GM12864 (cell line): Measurements from ENCODE around the gene DDX19B.
"Not testable (repeated sequence)": the region's sequence is repeated elsewhere in the genome, so short reads cannot be mapped to it uniquely, and the experiment has no call there.

Source experiments
- DNase-seq: peaks from one replicate; pipeline ENCODE4 v3.0.0-alpha.2; 2011; ENCODE audit warnings: low read depth
- H3K4me3 ChIP-seq: 2 replicates; pipeline ENCODE4 v1.5.1; 2011; ENCODE audit warnings: mild to moderate bottlenecking, low read depth, low read length, control low read depth
- CTCF ChIP-seq: IDR thresholded peaks from 2 replicates; pipeline ENCODE4 v1.5.1; 2011; ENCODE audit warnings: low read depth, mild to moderate bottlenecking, moderate library complexity, low read length, control low read depth, inconsistent platforms; ENCODE audit errors: missing control alignments

Gene DDX19B

GRCh38 chr16:70370145-70370544 lies 71.2 kb downstream of the DDX19B start:
- H3K4me3 ChIP-seq, DNase-seq: not testable (repeated sequence)
- peak; percentile 47 for TF ChIP-seq CTCF

GRCh38 chr16:70370924-70371323 lies 71.9 kb downstream of the DDX19B start:
- DNase-seq, result no peak
- no peak for TF ChIP-seq CTCF
- H3K4me3 ChIP-seq, result no peak overlapping the region

GRCh38 chr16:70372921-70373728 lies 74.1 kb downstream of the DDX19B start:
- no peak for DNase-seq
- TF ChIP-seq CTCF, result no peak

GRCh38 chr16:70374213-70374612 lies 75.2 kb downstream of the DDX19B start:
- H3K4me3 ChIP-seq, result no peak overlapping the region
- DNase-seq, result no peak
- no peak for TF ChIP-seq CTCF

More at GRCh38 chr16:70372921-70373728, 74.1 kb downstream of the DDX19B start:
- no peak overlapping the region for H3K4me3 ChIP-seq

GRCh38 chr16:70375636-70376611 lies 76.9 kb downstream of the DDX19B start:
- no peak for DNase-seq
- no peak for TF ChIP-seq CTCF
- no peak overlapping the region for H3K4me3 ChIP-seq

- no peak for DNase-seq
- H3K4me3 ChIP-seq, result no peak overlapping the region
- TF ChIP-seq CTCF, result no peak
These were observed 78.8 kb downstream of the DDX19B start for GRCh38 chr16:70377782-70378181.
